GM21576 (cell line): Measurements from ENCODE around the gene GPR160.

Source experiments
- ATAC-seq: cut with Tn5 transposase; IDR thresholded peaks from one replicate; pipeline ENCODE4 v1.9.1; 2021; ENCODE audit warnings: mild to moderate bottlenecking, moderate library complexity; ENCODE audit not compliant: unreplicated experiment

GPR160 gene

DNA sequence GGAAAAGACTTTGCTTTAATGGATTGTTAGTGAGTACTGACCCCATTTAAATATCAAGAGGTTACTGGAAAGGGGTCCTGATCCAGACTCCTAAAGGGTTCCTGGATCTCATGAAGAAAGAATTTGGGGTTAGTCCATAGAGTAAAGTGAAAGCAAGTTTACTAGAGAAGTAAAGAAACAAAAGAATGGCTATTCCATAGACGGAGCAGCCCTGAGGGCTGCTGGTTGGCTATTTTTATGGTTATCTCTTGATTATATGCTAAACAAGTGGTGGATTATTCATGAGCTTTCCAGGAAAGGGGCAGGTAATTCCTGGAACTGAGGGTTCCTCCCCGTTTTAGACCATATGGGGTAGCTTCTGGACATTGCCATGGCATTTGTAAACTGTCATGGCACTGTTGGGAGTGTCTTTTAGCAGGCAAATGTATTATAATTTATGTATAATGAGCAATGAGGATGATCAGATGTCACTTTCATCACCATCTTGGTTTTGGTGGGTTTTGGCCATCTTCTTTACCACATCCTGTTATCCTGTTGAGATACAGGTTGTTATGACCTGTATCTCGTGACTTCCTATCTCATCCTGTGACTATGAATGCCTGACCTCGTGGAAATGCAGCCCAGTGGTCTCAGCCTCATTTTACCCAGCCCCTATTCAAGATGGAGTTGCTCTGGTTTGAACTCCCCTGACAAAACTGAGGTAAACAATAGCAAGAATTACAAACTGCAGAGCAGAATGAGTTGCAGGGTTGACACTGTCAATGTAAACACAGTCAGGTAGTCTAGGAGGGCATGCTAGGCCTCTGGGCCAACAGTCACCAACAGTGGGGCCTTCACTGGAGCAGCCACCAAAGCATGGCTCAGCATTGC, 10.3 kb upstream of the GPR160 start:
- ATAC-seq: no peak

DNA sequence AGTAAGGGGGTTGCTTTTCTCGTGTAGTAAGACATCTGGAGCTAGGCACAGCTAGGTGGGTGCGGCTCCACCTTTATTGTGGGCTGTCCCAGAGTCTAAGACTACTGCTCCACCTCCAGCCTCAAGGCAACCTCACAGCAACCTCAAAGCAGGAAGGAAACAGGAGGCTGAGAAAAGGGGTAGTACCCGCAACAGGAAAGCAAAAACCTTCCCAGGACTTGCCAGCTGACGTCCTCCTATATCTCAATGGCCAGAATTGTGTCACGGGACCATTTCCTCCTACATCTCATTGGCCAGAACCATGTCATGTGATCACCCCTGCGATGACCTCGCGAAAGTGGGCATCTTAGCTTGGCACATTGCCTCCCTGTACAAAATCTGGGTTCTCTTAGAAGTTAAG, 4.3 kb upstream of the GPR160 start:
- no peak for ATAC-seq

- no peak for ATAC-seq
Observed at GRCh38 chr3:170038434-170039110, 777 bp downstream of the GPR160 start.

GRCh38 chr3:170040418-170040817, 2.6 kb downstream of the GPR160 start:
- no peak for ATAC-seq

- ATAC-seq: no peak
Observed at GRCh38 chr3:170043506-170043905, 5.7 kb downstream of the GPR160 start.

GRCh38 chr3:170044271-170044670, 6.5 kb downstream of the GPR160 start:
- ATAC-seq: no peak

DNA sequence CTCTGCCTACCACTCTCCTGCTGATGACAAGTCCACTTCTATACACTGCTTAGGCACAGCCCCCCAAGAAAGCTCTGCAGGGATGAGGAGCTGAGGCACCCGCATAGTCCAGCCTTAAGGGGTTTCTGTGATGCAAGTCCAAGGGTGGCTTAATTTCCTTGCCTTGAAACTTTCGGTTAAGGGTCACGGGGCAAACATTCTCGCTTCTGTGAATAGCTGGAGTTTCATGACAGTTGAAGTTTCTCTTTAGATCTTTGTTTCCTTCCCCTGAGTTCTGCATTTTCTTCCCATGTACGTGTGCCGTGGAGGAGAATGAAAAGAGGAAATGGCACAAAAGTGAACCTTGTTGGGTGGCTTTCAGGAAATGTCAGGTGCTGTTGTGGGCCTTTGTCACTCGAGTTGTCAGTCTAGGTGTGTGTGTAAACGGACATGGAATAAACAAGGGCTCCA, 7.0 kb downstream of the GPR160 start:
- ATAC-seq: peak; percentile 87

GRCh38 chr3:170046269-170047132, 8.7 kb downstream of the GPR160 start:
- no peak for ATAC-seq

DNA sequence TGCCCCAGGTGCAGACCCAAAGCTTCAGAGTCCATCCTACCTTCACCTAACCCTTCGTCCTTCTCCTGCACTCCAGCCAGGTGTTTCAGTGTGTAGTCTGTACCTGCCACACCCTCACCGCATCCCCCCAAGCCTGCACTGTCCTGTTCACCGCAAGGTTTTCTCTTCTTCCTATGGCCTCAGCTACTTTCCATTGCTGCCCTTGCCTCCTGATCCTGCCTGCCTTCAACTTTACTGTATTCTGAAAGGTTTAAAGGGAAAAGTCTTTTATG, 9.3 kb downstream of the GPR160 start:
- no peak for ATAC-seq

GRCh38 chr3:170049146-170050000, 11.6 kb downstream of the GPR160 start:
- ATAC-seq: no peak

GRCh38 chr3:170050753-170051152, 13.0 kb downstream of the GPR160 start:
- ATAC-seq: no peak

DNA sequence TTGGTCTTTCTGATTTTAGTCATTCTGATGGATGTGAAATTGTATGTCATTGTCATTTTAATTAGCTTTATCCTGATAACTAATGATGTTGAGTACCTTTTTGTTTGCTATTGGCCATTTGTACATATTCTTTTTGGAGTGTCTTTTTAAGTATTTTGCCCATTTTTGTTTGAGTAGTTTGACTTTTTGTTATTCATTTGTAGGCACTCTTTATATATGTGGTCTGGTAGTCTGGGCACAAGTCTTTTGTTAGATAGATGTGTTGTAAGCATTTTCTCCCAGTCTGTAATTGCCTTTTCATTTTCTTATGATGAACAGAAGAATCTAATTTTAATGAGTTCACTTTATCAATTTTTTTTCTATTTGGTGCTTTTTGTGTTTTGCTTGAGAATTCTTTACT, 14.6 kb downstream of the GPR160 start:
- ATAC-seq: no peak

DNA sequence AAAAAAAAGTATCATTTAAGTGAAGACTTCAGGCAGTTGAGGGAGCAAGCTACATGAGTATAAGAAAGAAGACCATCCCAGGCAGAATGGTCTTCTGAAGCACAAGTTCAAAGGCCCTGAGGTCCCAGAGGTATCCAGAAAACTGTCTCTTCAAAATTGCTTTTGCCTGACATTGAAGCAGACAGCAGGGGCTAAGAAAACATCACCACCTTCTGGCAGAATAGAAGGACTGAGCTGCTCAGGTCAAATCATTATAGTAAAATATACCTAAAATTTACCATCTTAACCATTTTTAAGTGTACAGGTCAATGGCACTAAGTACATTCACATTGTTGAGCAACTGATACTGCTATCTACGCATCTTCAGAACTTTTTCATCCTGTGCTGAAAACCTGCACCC, 16.4 kb downstream of the GPR160 start:
- no peak for ATAC-seq

DNA sequence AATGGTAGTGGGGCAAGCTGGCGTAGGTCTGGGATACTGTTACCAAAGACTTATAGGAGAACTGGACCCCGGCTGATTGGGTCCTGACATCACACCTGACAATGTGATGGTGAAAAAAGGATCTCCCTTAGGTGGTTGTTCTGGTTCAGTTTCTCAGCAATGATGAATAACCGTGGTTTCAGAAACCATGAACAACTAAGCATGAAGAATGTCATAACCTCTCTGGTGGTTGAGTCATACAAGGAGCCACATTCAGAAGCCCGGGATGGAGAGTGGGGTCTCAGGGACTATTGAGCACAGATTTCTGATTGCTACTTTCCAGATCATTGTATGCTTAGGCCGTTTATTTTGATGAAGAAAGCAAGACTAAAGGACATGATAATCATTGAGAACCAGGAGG, 17.4 kb downstream of the GPR160 start:
- ATAC-seq: peak; percentile 63

GRCh38 chr3:170056710-170057454, 19.1 kb downstream of the GPR160 start:
- ATAC-seq: peak; percentile 90

GRCh38 chr3:170057550-170057949, 19.8 kb downstream of the GPR160 start:
- ATAC-seq: no peak

- ATAC-seq: no peak
Observed at GRCh38 chr3:170058127-170058526, 20.3 kb downstream of the GPR160 start.

- no peak for ATAC-seq
Observed at GRCh38 chr3:170059447-170059846, 21.7 kb downstream of the GPR160 start.

DNA sequence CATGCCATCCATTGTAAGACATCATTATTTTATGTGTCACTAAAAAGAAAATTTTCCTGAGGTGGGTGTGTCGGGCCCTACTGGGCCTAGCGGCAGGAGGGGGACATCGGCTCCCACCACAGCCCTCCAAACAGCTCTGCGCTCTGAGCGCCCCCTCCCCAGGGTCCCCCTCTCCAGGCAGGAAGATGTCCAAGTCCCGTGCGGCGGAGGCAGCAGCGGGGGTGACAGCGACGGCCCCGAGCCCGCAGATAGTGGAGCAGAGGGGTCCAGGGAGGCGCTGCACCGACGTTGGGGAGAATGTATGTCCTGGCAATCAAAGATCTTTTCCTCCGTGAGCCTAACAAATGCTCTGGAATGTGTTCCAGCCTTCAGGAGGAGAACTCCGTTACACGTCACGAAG, 24.3 kb downstream of the GPR160 start:
- no peak for ATAC-seq

DNA sequence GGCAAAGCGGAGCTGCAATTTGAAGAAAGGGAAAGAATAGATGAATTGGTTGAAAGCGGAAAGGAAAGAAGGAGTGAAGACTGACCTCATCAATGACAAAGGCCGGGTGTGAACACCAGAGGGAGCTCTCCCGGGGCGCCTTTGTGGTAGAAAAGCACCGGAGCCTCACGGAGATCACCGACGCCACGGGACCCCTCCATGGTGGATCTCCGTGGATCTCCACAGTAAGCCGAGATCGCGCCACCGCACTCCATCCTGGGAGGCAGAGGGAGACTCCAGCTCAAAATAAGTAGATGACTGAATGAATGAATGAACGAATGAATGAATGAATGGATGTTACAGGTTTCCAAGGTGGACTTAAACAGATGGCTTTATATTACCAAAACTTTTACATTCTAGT, 25.0 kb downstream of the GPR160 start:
- no peak for ATAC-seq
